ENCODE results near the gene NOTCH2. TPM values are rescaled to one million over a fixed set of nuclear protein-coding genes. Genes with fewer than 3 reads are reported as not detected.

The NOTCH2 gene
- total and polyA plus RNA-seq, 7 experiments from 2014 or later = 25.4 to 143 (median 71.0) TPM

- no peak for ATAC-seq
- Mint-ChIP-seq H3K27me3 (no peaks in the 10 kb centered on the region), H3K36me3 (peaks cover 22 to 60% (median 37%) of the 10 kb centered on the region in 5 donors), H3K4me1 (peaks cover 0 to 28% (median 4%) of the 10 kb centered on the region in 7 donors), H3K27ac (peak overlapping the region in 3 of 9 donors; percentile 28 to 53 (median 51)), H3K4me3 (no peak overlapping the region), H3K9me3 (no peaks in the 10 kb centered on the region)
- ChIA-PET POLR2A (interaction anchor here (0.9 kb wide), 1 partner anchor 9 kb away, joined by 3 read pairs; no protein-coding TSS in a partner anchor), CTCF (interaction anchor here (0.6 to 1.8 kb wide), 8 partner anchors 11 to 252 kb away, joined by 3 to 11 read pairs (median 4); no protein-coding TSS in a partner anchor)
- intact Hi-C loops (cut with micrococcal nuclease) = loop anchor here (1.0 to 5.0 kb wide), 6 partner anchors 20 to 356 kb away; no protein-coding TSS in a partner anchor
- H3K36me3 ChIP-seq (ENCODE audit: control insufficient read depth in 2 of 3, insufficient read depth in 3 of 3, low read length in 3 of 3) = peaks cover 0 to 57% (median 7%) of the 10 kb centered on the region in 3 experiments
- H3K4me1 ChIP-seq (ENCODE audit: control insufficient read depth in 2 of 2, insufficient read depth in 2 of 2, low read length in 2 of 2) = no peaks in the 10 kb centered on the region
- H3K9me3 ChIP-seq (ENCODE audit: control insufficient read depth in 2 of 3, low read length in 3 of 3) = no peaks in the 10 kb centered on the region
- no peak for DNase-seq
- H3K27me3 ChIP-seq (ENCODE audit: control insufficient read depth in 2 of 2, insufficient read depth in 2 of 2, low read length in 2 of 2) = no peaks in the 10 kb centered on the region
- no peak overlapping the region for H3K4me3 ChIP-seq (ENCODE audit: low read length)
- H3K27ac ChIP-seq (ENCODE audit: low read depth, low read length) = no peak overlapping the region
Observed at GRCh38 chr1:119968601-119969000, 100.9 kb downstream of the NOTCH2 start.

GRCh38 chr1:119968068-119968492 lies 101.4 kb downstream of the NOTCH2 start:
- H3K4me3 ChIP-seq (ENCODE audit: low read length) = no peak overlapping the region
- H3K4me3 Mint-ChIP-seq = no peak overlapping the region
- CTCF ChIA-PET = interaction anchor here (0.6 to 1.8 kb wide), 10 partner anchors 12 to 251 kb away, joined by 3 to 11 read pairs (median 3); no protein-coding TSS in a partner anchor
- intact Hi-C loops (cut with micrococcal nuclease) = loop anchor here (1.0 to 5.0 kb wide), 6 partner anchors 20 to 356 kb away; no protein-coding TSS in a partner anchor
- peaks cover 22 to 61% (median 37%) of the 10 kb centered on the region in 5 donors for H3K36me3 Mint-ChIP-seq
- no peaks in the 10 kb centered on the region for H3K27me3 Mint-ChIP-seq
- no peaks in the 10 kb centered on the region for H3K9me3 ChIP-seq (ENCODE audit: control insufficient read depth in 2 of 3, low read length in 3 of 3)
- no peaks in the 10 kb centered on the region for H3K9me3 Mint-ChIP-seq
- no peaks in the 10 kb centered on the region for H3K27me3 ChIP-seq (ENCODE audit: control insufficient read depth in 2 of 2, insufficient read depth in 2 of 2, low read length in 2 of 2)
- H3K27ac Mint-ChIP-seq = peak overlapping the region in 4 of 9 donors; percentile 2 to 79 (median 4)
- no peak overlapping the region for H3K27ac ChIP-seq (ENCODE audit: low read depth, low read length)
- ATAC-seq = peak; percentile 98
- peaks cover 0 to 62% (median 12%) of the 10 kb centered on the region in 3 experiments for H3K36me3 ChIP-seq (ENCODE audit: control insufficient read depth in 2 of 3, insufficient read depth in 3 of 3, low read length in 3 of 3)
- H3K4me1 Mint-ChIP-seq = peaks cover 0 to 23% (median 4%) of the 10 kb centered on the region in 7 donors
- H3K4me1 ChIP-seq (ENCODE audit: control insufficient read depth in 2 of 2, insufficient read depth in 2 of 2, low read length in 2 of 2) = no peaks in the 10 kb centered on the region
- POLR2A ChIA-PET = interaction anchor here (0.6 to 0.9 kb wide), 2 partner anchors 8 to 184 kb away, joined by 3 to 4 read pairs; no protein-coding TSS in a partner anchor
- peak; percentile 28 to 72 (median 59) for DNase-seq

- Histone ChIP-seq H3K36me3 (ENCODE audit: control insufficient read depth in 2 of 3, insufficient read depth in 3 of 3, low read length in 3 of 3) (peaks cover 0 to 71% (median 16%) of the 10 kb centered on the region in 3 experiments), H3K27me3 (ENCODE audit: control insufficient read depth in 2 of 2, insufficient read depth in 2 of 2, low read length in 2 of 2) (no peaks in the 10 kb centered on the region), H3K4me3 (ENCODE audit: low read length) (no peak overlapping the region), H3K9me3 (ENCODE audit: control insufficient read depth in 2 of 3, low read length in 3 of 3) (no peaks in the 10 kb centered on the region), H3K27ac (ENCODE audit: low read depth, low read length) (no peak overlapping the region), H3K4me1 (ENCODE audit: control insufficient read depth in 2 of 2, insufficient read depth in 2 of 2, low read length in 2 of 2) (no peaks in the 10 kb centered on the region)
- ChIA-PET CTCF (interaction anchor here (1.0 to 1.3 kb wide), 2 partner anchors 17 to 19 kb away, joined by 3 to 5 read pairs; no protein-coding TSS in a partner anchor), POLR2A (no interaction called here)
- Mint-ChIP-seq H3K27me3 (no peaks in the 10 kb centered on the region), H3K4me3 (no peak overlapping the region), H3K27ac (no peak overlapping the region), H3K4me1 (peaks cover 0 to 24% (median 4%) of the 10 kb centered on the region in 7 donors), H3K36me3 (peaks cover 26 to 65% (median 40%) of the 10 kb centered on the region in 5 donors), H3K9me3 (no peaks in the 10 kb centered on the region)
- DNase-seq (no peak), ATAC-seq (no peak)
- intact Hi-C loops (cut with micrococcal nuclease) = loop anchor here in 1 of 2 donors (5.0 kb wide), 3 partner anchors 159 to 354 kb away; no protein-coding TSS in a partner anchor
Observed at GRCh38 chr1:119966681-119967080, 102.8 kb downstream of the NOTCH2 start.

GRCh38 chr1:119966020-119966419 lies 103.4 kb downstream of the NOTCH2 start:
- Histone ChIP-seq H3K36me3 (ENCODE audit: control insufficient read depth in 2 of 3, insufficient read depth in 3 of 3, low read length in 3 of 3) (peaks cover 0 to 64% (median 16%) of the 10 kb centered on the region in 3 experiments), H3K27ac (ENCODE audit: low read depth, low read length) (no peak overlapping the region), H3K4me3 (ENCODE audit: low read length) (no peak overlapping the region), H3K27me3 (ENCODE audit: control insufficient read depth in 2 of 2, insufficient read depth in 2 of 2, low read length in 2 of 2) (no peaks in the 10 kb centered on the region), H3K4me1 (ENCODE audit: control insufficient read depth in 2 of 2, insufficient read depth in 2 of 2, low read length in 2 of 2) (no peaks in the 10 kb centered on the region), H3K9me3 (ENCODE audit: control insufficient read depth in 2 of 3, low read length in 3 of 3) (no peaks in the 10 kb centered on the region)
- H3K27me3 Mint-ChIP-seq = no peaks in the 10 kb centered on the region
- no peaks in the 10 kb centered on the region for H3K9me3 Mint-ChIP-seq
- H3K4me1 Mint-ChIP-seq = peaks cover 0 to 21% (median 4%) of the 10 kb centered on the region in 7 donors
- intact Hi-C loops (cut with micrococcal nuclease) = loop anchor here in 1 of 2 donors (5.0 kb wide), 3 partner anchors 159 to 354 kb away; no protein-coding TSS in a partner anchor
- H3K27ac Mint-ChIP-seq = no peak overlapping the region
- CTCF ChIA-PET = interaction anchor here (0.7 kb wide), 1 partner anchor 16 kb away, joined by 3 read pairs; no protein-coding TSS in a partner anchor
- ATAC-seq = no peak
- no peak for DNase-seq
- H3K4me3 Mint-ChIP-seq = no peak overlapping the region
- POLR2A ChIA-PET = no interaction called here
- peaks cover 20 to 62% (median 36%) of the 10 kb centered on the region in 5 donors for H3K36me3 Mint-ChIP-seq

GRCh38 chr1:119964673-119965363 lies 104.6 kb downstream of the NOTCH2 start:
- intact Hi-C loops (cut with micrococcal nuclease) = loop anchor here in 1 of 2 donors (5.0 kb wide), 3 partner anchors 158 to 353 kb away; no protein-coding TSS in a partner anchor
- DNase-seq = no peak
- Histone ChIP-seq H3K27me3 (ENCODE audit: control insufficient read depth in 2 of 2, insufficient read depth in 2 of 2, low read length in 2 of 2) (no peaks in the 10 kb centered on the region), H3K27ac (ENCODE audit: low read depth, low read length) (no peak overlapping the region), H3K9me3 (ENCODE audit: control insufficient read depth in 2 of 3, low read length in 3 of 3) (no peaks in the 10 kb centered on the region), H3K4me3 (ENCODE audit: low read length) (no peak overlapping the region), H3K36me3 (ENCODE audit: control insufficient read depth in 2 of 3, insufficient read depth in 3 of 3, low read length in 3 of 3) (peaks cover 0 to 60% (median 16%) of the 10 kb centered on the region in 3 experiments), H3K4me1 (ENCODE audit: control insufficient read depth in 2 of 2, insufficient read depth in 2 of 2, low read length in 2 of 2) (no peaks in the 10 kb centered on the region)
- Mint-ChIP-seq H3K36me3 (peaks cover 20 to 58% (median 39%) of the 10 kb centered on the region in 5 donors), H3K9me3 (no peaks in the 10 kb centered on the region), H3K27ac (no peak overlapping the region), H3K4me1 (peaks cover 0 to 21% (median 4%) of the 10 kb centered on the region in 7 donors), H3K4me3 (no peak overlapping the region), H3K27me3 (no peaks in the 10 kb centered on the region)
- no peak for ATAC-seq
- POLR2A ChIA-PET = interaction anchor here (1.0 kb wide), 1 partner anchor 9 kb away, joined by 4 read pairs; no protein-coding TSS in a partner anchor
- CTCF ChIA-PET = interaction anchor here (0.7 kb wide), 1 partner anchor 15 kb away, joined by 4 read pairs; no protein-coding TSS in a partner anchor

GRCh38 chr1:119962296-119962968 lies 107.0 kb downstream of the NOTCH2 start:
- H3K4me3 ChIP-seq (ENCODE audit: low read length) = no peak overlapping the region
- ATAC-seq (no peak), DNase-seq (no peak)
- intact Hi-C loops (cut with micrococcal nuclease) = no loop called here
- H3K36me3 ChIP-seq (ENCODE audit: control insufficient read depth in 2 of 3, insufficient read depth in 3 of 3, low read length in 3 of 3) = peaks cover 0 to 56% (median 16%) of the 10 kb centered on the region in 3 experiments
- Mint-ChIP-seq H3K4me1 (peaks cover 0 to 10% (median 0%) of the 10 kb centered on the region in 7 donors), H3K27me3 (no peaks in the 10 kb centered on the region), H3K27ac (peak overlapping the region in 1 of 9 donors; percentile 44), H3K9me3 (peaks cover 0 to 1% (median 0%) of the 10 kb centered on the region in 11 donors), H3K36me3 (peaks cover 25 to 64% (median 42%) of the 10 kb centered on the region in 5 donors), H3K4me3 (no peak overlapping the region)
- H3K27ac ChIP-seq (ENCODE audit: low read depth, low read length) = no peak overlapping the region
- ChIA-PET POLR2A (interaction anchor here (0.6 kb wide), 1 partner anchor 10 kb away, joined by 3 read pairs; no protein-coding TSS in a partner anchor), CTCF (no interaction called here)
- no peaks in the 10 kb centered on the region for H3K4me1 ChIP-seq (ENCODE audit: control insufficient read depth in 2 of 2, insufficient read depth in 2 of 2, low read length in 2 of 2)
- H3K27me3 ChIP-seq (ENCODE audit: control insufficient read depth in 2 of 2, insufficient read depth in 2 of 2, low read length in 2 of 2) = no peaks in the 10 kb centered on the region
- no peaks in the 10 kb centered on the region for H3K9me3 ChIP-seq (ENCODE audit: control insufficient read depth in 2 of 3, low read length in 3 of 3)

Measured in naive thymus-derived CD4-positive, alpha-beta T cell (primary cell).